ENCODE data around the gene UNC5CL. TPM values are rescaled to one million over a fixed set of nuclear protein-coding genes. Genes with fewer than 3 reads are reported as not detected.

UNC5CL gene
- total and polyA plus RNA-seq, 2 experiments from 2014 or later: not detected

GRCh38 chr6:41051873-41052272, 12.9 kb upstream of the UNC5CL start:
- no peaks in the 10 kb centered on the region for H3K79me2 ChIP-seq (ENCODE audit: insufficient read depth)
- H3K9me3 ChIP-seq (ENCODE audit: low read depth): no peaks in the 10 kb centered on the region
- DNase-seq: no peak
- H3K9me2 ChIP-seq (ENCODE audit: insufficient read depth): no peaks in the 10 kb centered on the region
- H3K4me3 ChIP-seq: no peak overlapping the region
- no peaks in the 10 kb centered on the region for H4K20me1 ChIP-seq (ENCODE audit: insufficient read depth)
- no peak overlapping the region for H3K27ac ChIP-seq
- no peaks in the 10 kb centered on the region for H3K4me1 ChIP-seq (ENCODE audit: insufficient read depth)
- no peak overlapping the region for H3K4me2 ChIP-seq (ENCODE audit: unreplicated experiment)
- H3F3A ChIP-seq (ENCODE audit: insufficient read depth): no peaks in the 10 kb centered on the region
- H3K9ac ChIP-seq: no peak overlapping the region
- 85 to 87% methylated on average over 5 of the region's 5 CpGs for WGBS, 2 experiments (ENCODE audit: low coverage in 1 of 2, low lambda C conversion rate in 2 of 2, missing lambda C conversion rate in 2 of 2)
- no peaks in the 10 kb centered on the region for H3K36me3 ChIP-seq (ENCODE audit: low read depth)
- in situ Hi-C loops (cut with MboI): no loop called here
- no peak for TF ChIP-seq EZH2phosphoT487 (IDR thresholded peaks at IDR 0.05; ENCODE audit: insufficient read depth, low read depth)
- no peaks in the 10 kb centered on the region for H3K27me3 ChIP-seq (replicated peaks; ENCODE audit: insufficient read depth)
- no peak overlapping the region for H2AFZ ChIP-seq

DNA sequence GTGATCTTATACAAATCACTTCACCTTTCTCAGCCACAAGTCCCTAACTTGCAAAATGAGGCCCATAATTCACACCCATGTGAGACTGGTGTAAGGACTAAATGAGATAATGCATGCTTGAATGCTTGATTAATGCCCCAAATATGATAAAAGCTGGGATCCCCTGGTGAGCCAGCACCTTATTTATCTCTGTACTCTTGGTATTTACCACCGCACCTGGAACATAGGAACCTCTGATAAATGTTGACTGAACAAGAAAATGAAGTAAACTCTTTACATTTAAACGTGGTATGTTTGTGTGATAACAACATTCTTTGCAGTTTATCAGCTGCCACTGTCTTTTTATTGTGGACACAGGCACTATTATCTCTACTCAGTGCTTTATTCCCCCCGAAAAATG, 11.5 kb upstream of the UNC5CL start:
- no peak for DNase-seq
- Histone ChIP-seq H3K9me2 (ENCODE audit: insufficient read depth) (no peaks in the 10 kb centered on the region), H4K20me1 (ENCODE audit: insufficient read depth) (no peaks in the 10 kb centered on the region), H3K79me2 (ENCODE audit: insufficient read depth) (no peaks in the 10 kb centered on the region), H2AFZ (no peak overlapping the region), H3K36me3 (ENCODE audit: low read depth) (no peaks in the 10 kb centered on the region), H3K9me3 (ENCODE audit: low read depth) (no peaks in the 10 kb centered on the region), H3K4me1 (ENCODE audit: insufficient read depth) (no peaks in the 10 kb centered on the region), H3K27ac (no peak overlapping the region), H3K4me3 (no peak overlapping the region), H3K4me2 (ENCODE audit: unreplicated experiment) (no peak overlapping the region), H3F3A (ENCODE audit: insufficient read depth) (no peaks in the 10 kb centered on the region), H3K9ac (no peak overlapping the region), H3K27me3 (replicated peaks; ENCODE audit: insufficient read depth) (no peaks in the 10 kb centered on the region)
- in situ Hi-C loops (cut with MboI): no loop called here
- TF ChIP-seq EZH2 (IDR thresholded peaks at IDR 0.05; ENCODE audit: insufficient read depth, poor library complexity, severe bottlenecking) (no peak), EZH2phosphoT487 (IDR thresholded peaks at IDR 0.05; ENCODE audit: insufficient read depth, low read depth) (no peak)
- WGBS, 2 experiments (ENCODE audit: low coverage in 1 of 2, low lambda C conversion rate in 2 of 2, missing lambda C conversion rate in 2 of 2): 33 to 46% methylated on average over 3 of the region's 3 CpGs

DNA sequence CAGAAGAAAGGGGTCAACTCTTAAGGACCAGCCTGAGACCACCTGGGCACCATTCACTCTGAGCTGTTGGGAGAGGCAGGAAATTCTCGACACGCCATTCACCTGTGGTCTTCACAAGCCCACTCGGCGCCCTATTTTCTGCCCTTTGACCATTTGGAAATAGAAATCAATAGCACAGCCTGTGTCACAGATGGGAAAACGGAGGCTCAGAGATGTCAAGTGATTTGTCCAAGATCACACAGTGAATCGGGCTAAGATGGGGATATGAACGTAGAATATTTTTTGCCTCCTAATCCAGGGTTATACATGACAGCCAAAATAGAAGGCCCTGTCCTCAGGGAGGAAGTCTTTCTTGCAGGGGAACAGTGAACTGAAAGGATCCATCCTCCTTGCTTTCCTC, 10.9 kb upstream of the UNC5CL start:
- Histone ChIP-seq H3K79me2 (ENCODE audit: insufficient read depth) (no peaks in the 10 kb centered on the region), H3K4me3 (no peak overlapping the region), H3K4me2 (ENCODE audit: unreplicated experiment) (no peak overlapping the region), H4K20me1 (ENCODE audit: insufficient read depth) (no peaks in the 10 kb centered on the region), H3K4me1 (ENCODE audit: insufficient read depth) (no peaks in the 10 kb centered on the region), H2AFZ (no peak overlapping the region), H3K27me3 (replicated peaks; ENCODE audit: insufficient read depth) (no peaks in the 10 kb centered on the region), H3K27ac (no peak overlapping the region), H3K9ac (no peak overlapping the region), H3F3A (ENCODE audit: insufficient read depth) (no peaks in the 10 kb centered on the region), H3K9me2 (ENCODE audit: insufficient read depth) (no peaks in the 10 kb centered on the region), H3K36me3 (ENCODE audit: low read depth) (no peaks in the 10 kb centered on the region), H3K9me3 (ENCODE audit: low read depth) (no peaks in the 10 kb centered on the region)
- in situ Hi-C loops (cut with MboI): loop anchor here (10.0 kb wide), 1 partner anchor 1695 kb away; no protein-coding TSS in a partner anchor
- 73% methylated on average over 7 of the region's 7 CpGs for WGBS, 2 experiments (ENCODE audit: low coverage in 1 of 2, low lambda C conversion rate in 2 of 2, missing lambda C conversion rate in 2 of 2)
- no peak for DNase-seq
- TF ChIP-seq EZH2 (IDR thresholded peaks at IDR 0.05; ENCODE audit: insufficient read depth, poor library complexity, severe bottlenecking) (no peak), EZH2phosphoT487 (IDR thresholded peaks at IDR 0.05; ENCODE audit: insufficient read depth, low read depth) (no peak)

DNA sequence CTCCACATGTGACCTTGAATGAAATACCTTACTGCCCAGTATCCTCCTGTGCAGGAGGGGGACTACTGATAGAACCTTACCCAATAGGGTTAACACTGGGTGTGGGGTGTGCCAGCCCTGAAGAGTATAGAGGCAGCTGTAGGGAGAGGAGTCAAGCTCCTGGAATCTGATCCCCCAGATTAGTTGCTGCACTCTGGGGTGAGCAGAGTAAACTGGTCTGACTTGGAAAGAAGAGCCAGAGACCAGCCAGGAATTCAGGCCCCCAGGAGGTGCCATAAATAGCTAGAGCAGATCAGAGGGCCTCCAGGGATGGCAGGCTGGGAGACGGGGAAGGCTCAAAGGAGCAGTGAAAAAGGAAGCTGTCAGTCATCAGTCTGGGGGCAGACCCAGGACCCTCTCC, 10.5 kb upstream of the UNC5CL start:
- H3K4me1 ChIP-seq (ENCODE audit: insufficient read depth): no peaks in the 10 kb centered on the region
- no peaks in the 10 kb centered on the region for H3K79me2 ChIP-seq (ENCODE audit: insufficient read depth)
- TF ChIP-seq EZH2 (IDR thresholded peaks at IDR 0.05; ENCODE audit: insufficient read depth, poor library complexity, severe bottlenecking) (no peak), EZH2phosphoT487 (IDR thresholded peaks at IDR 0.05; ENCODE audit: insufficient read depth, low read depth) (no peak)
- in situ Hi-C loops (cut with MboI): loop anchor here (10.0 kb wide), 1 partner anchor 1695 kb away; no protein-coding TSS in a partner anchor
- no peaks in the 10 kb centered on the region for H3K36me3 ChIP-seq (ENCODE audit: low read depth)
- H2AFZ ChIP-seq: no peak overlapping the region
- H3K27me3 ChIP-seq (replicated peaks; ENCODE audit: insufficient read depth): no peaks in the 10 kb centered on the region
- no peaks in the 10 kb centered on the region for H3K9me3 ChIP-seq (ENCODE audit: low read depth)
- WGBS, 2 experiments (ENCODE audit: low coverage in 1 of 2, low lambda C conversion rate in 2 of 2, missing lambda C conversion rate in 2 of 2): 86 to 100% methylated on average over 1 of the region's 1 CpG
- no peaks in the 10 kb centered on the region for H3K9me2 ChIP-seq (ENCODE audit: insufficient read depth)
- H3K9ac ChIP-seq: no peak overlapping the region
- no peaks in the 10 kb centered on the region for H3F3A ChIP-seq (ENCODE audit: insufficient read depth)
- no peak overlapping the region for H3K27ac ChIP-seq
- H3K4me3 ChIP-seq: no peak overlapping the region
- no peaks in the 10 kb centered on the region for H4K20me1 ChIP-seq (ENCODE audit: insufficient read depth)
- no peak for DNase-seq
- no peak overlapping the region for H3K4me2 ChIP-seq (ENCODE audit: unreplicated experiment)
